IMR-90 (cell line): ENCODE results near the gene NOXO1. TPM values are rescaled to one million over a fixed set of nuclear protein-coding genes. Genes with fewer than 3 reads are reported as not detected.
A peak's percentile ranks its signal among the peaks of the same experiment; 100 is the strongest.

ENCODE experiments used
- ATAC-seq: fragments of 200-7000 bp; cut with Tn5 transposase; 2 replicates; pipeline ENCODE4 v1.9.1; 2020; ENCODE audit warnings: low read depth, mild to moderate bottlenecking, moderate library complexity
- BruUV-seq: library from RNA; stranded (reverse); fragments of 400-500 nt; replicated peaks from 2 replicates; lab custom pipeline; 2021; lab: Mats Ljungman, UMichigan
- CTCF ChIA-PET: fragments of 300-600 bp; formaldehyde crosslinking; extraction: SDS; loops from one replicate; lab custom pipeline; 2021; ENCODE audit warnings: antibody characterized with exemption; lab: Yijun Ruan, JAX
- POLR2A ChIA-PET: fragments of 300-600 bp; sonication (Branson Sonifier 250); formaldehyde crosslinking; loops from one replicate; lab custom pipeline; 2022; ENCODE audit warnings: antibody characterized with exemption; ENCODE audit not compliant: unreplicated experiment; lab: Charles Lee
- DNase-seq: peaks from one replicate; pipeline ENCODE4 v3.0.0; 2013
- H2AFZ ChIP-seq: replicated peaks from 2 replicates; pipeline ENCODE3; 2013; ENCODE audit warnings: low read length, mild to moderate bottlenecking; ENCODE audit not compliant: poor library complexity
- H2AK5ac ChIP-seq: 2 replicates; pipeline ENCODE4 v1.6.1; 2013; ENCODE audit warnings: low read depth, low read length, inconsistent platforms
- H2AK9ac ChIP-seq: replicated peaks from 2 replicates; pipeline ENCODE3; 2013; ENCODE audit warnings: mild to moderate bottlenecking, low read depth, low read length, moderate library complexity; ENCODE audit not compliant: poor library complexity
- H2BK120ac ChIP-seq: 2 replicates; pipeline ENCODE4 v1.6.1; 2013; ENCODE audit warnings: low read depth, low read length, inconsistent platforms
- H2BK15ac ChIP-seq: 3 replicates; pipeline ENCODE4 v1.6.1; 2013; ENCODE audit warnings: low read depth, low read length, inconsistent platforms
- H2BK20ac ChIP-seq: 2 replicates; pipeline ENCODE4 v1.6.1; 2013; ENCODE audit warnings: low read depth, mild to moderate bottlenecking, inconsistent platforms, low read length, moderate library complexity
- H2BK5ac ChIP-seq: 2 replicates; pipeline ENCODE4 v1.6.1; 2013; ENCODE audit warnings: mild to moderate bottlenecking, low read depth, low read length, inconsistent platforms; ENCODE audit not compliant: poor library complexity, severe bottlenecking
- H3K14ac ChIP-seq: replicated peaks from 2 replicates; pipeline ENCODE4 v1.6.1; 2013; ENCODE audit warnings: low read depth, low read length, inconsistent platforms
- H3K18ac ChIP-seq: 2 replicates; pipeline ENCODE4 v1.6.1; 2013; ENCODE audit warnings: low read depth, low read length, control low read depth
- H3K23ac ChIP-seq: 2 replicates; pipeline ENCODE4 v1.6.1; 2013; ENCODE audit warnings: low read depth, low read length, inconsistent platforms
- H3K27ac ChIP-seq: 2 replicates; pipeline ENCODE4 v1.5.1; 2013; ENCODE audit warnings: mild to moderate bottlenecking, control low read depth, low read length; ENCODE audit not compliant: insufficient read depth
- H3K27me3 ChIP-seq: 2 replicates; pipeline ENCODE4 v1.6.1; 2013; ENCODE audit warnings: low read length; ENCODE audit not compliant: control insufficient read depth, insufficient read depth
- H3K36me3 ChIP-seq: 2 replicates; pipeline ENCODE4 v1.6.1; 2013; ENCODE audit warnings: low read length, mixed read lengths; ENCODE audit not compliant: control insufficient read depth, insufficient read depth
- H3K4ac ChIP-seq: 2 replicates; pipeline ENCODE4 v1.6.1; 2013; ENCODE audit warnings: low read depth, low read length, inconsistent platforms
- H3K4me1 ChIP-seq: 2 replicates; pipeline ENCODE4 v1.6.1; 2013; ENCODE audit warnings: low read length, mixed read lengths; ENCODE audit not compliant: control insufficient read depth, insufficient read depth
- H3K4me2 ChIP-seq: 2 replicates; pipeline ENCODE4 v1.6.1; 2013; ENCODE audit warnings: low read depth, mild to moderate bottlenecking, control low read depth, low read length, moderate library complexity
- H3K4me3 ChIP-seq: 2 replicates; pipeline ENCODE4 v1.5.1; 2013; ENCODE audit warnings: low read depth, mild to moderate bottlenecking, control low read depth, low read length, moderate library complexity; ENCODE audit not compliant: insufficient read depth
- H3K56ac ChIP-seq: 2 replicates; pipeline ENCODE4 v1.6.1; 2013; ENCODE audit warnings: low read length, inconsistent platforms; ENCODE audit not compliant: insufficient read depth; ENCODE audit errors: extremely low read depth
- H3K79me1 ChIP-seq, 2 experiments: 2 replicates each; pipeline ENCODE4 v1.6.1; 2013; ENCODE audit warnings: low read length in 2 of 2, inconsistent platforms in 1 of 2, low read depth in 1 of 2
- H3K9ac ChIP-seq: 2 replicates; pipeline ENCODE4 v1.6.1; 2013; ENCODE audit warnings: low read depth, low read length, control low read depth
- H3K9me1 ChIP-seq: 2 replicates; pipeline ENCODE4 v1.6.1; 2013; ENCODE audit warnings: low read length, inconsistent platforms; ENCODE audit not compliant: insufficient read depth
- H3K9me3 ChIP-seq: 2 replicates; pipeline ENCODE4 v1.6.1; 2013; ENCODE audit warnings: low read length; ENCODE audit not compliant: control insufficient read depth, insufficient read depth
- H4K20me1 ChIP-seq: 2 replicates; pipeline ENCODE4 v1.6.1; 2013; ENCODE audit warnings: low read length, inconsistent platforms; ENCODE audit not compliant: insufficient read depth
- H4K5ac ChIP-seq: 2 replicates; pipeline ENCODE4 v1.6.1; 2013; ENCODE audit warnings: mild to moderate bottlenecking, low read depth, low read length, control low read depth
- H4K8ac ChIP-seq, 2 experiments: 2 replicates each; pipeline ENCODE4 v1.6.1; 2013; ENCODE audit warnings: low read depth in 2 of 2, low read length in 2 of 2, control low read depth in 1 of 2, inconsistent platforms in 1 of 2
- H4K91ac ChIP-seq: 2 replicates; pipeline ENCODE4 v1.6.1; 2013; ENCODE audit warnings: low read depth, low read length, inconsistent platforms; ENCODE audit not compliant: insufficient read depth
- BHLHE40 ChIP-seq: fragments of 150-350 bp; IDR thresholded peaks from 2 replicates; pipeline ENCODE4 v1.6.1; 2016; ENCODE audit warnings: mild to moderate bottlenecking, low read depth, low read length
- CEBPB ChIP-seq: IDR thresholded peaks from 2 replicates; pipeline ENCODE4 v1.6.1; 2012; ENCODE audit warnings: low read depth, low read length, improper control_type of control experiment
- CHD1 ChIP-seq: IDR thresholded peaks from 2 replicates; pipeline ENCODE4 v1.6.1; 2012; ENCODE audit warnings: low read depth, low read length, improper control_type of control experiment
- FOS ChIP-seq: fragments of 150-350 bp; IDR thresholded peaks from 2 replicates; pipeline ENCODE4 v1.6.1; 2016; ENCODE audit warnings: low read depth, low read length
- MAFK ChIP-seq: IDR thresholded peaks from 2 replicates; pipeline ENCODE4 v1.6.1; 2012; ENCODE audit warnings: low read depth, low read length, improper control_type of control experiment
- MAZ ChIP-seq: IDR thresholded peaks from 2 replicates; pipeline ENCODE4 v1.6.1; 2012; ENCODE audit warnings: low read depth, mild to moderate bottlenecking, low read length, improper control_type of control experiment, moderate library complexity, borderline replicate concordance
- MXI1 ChIP-seq: IDR thresholded peaks from 2 replicates; pipeline ENCODE4 v1.6.1; 2012; ENCODE audit warnings: low read depth, mild to moderate bottlenecking, low read length, moderate library complexity, borderline replicate concordance
- NFE2L2 ChIP-seq: fragments of 150-350 bp; IDR thresholded peaks from 2 replicates; pipeline ENCODE4 v1.6.1; 2016; ENCODE audit warnings: low read depth, mild to moderate bottlenecking, low read length
- POLR2A ChIP-seq: IDR thresholded peaks from 2 replicates; pipeline ENCODE4 v1.6.1; 2012; ENCODE audit warnings: mild to moderate bottlenecking, low read depth, low read length
- RCOR1 ChIP-seq: IDR thresholded peaks from 2 replicates; pipeline ENCODE4 v1.6.1; 2012; ENCODE audit warnings: mild to moderate bottlenecking, low read length, improper control_type of control experiment; ENCODE audit not compliant: insufficient replicate concordance
- RFX5 ChIP-seq: IDR thresholded peaks from 2 replicates; pipeline ENCODE4 v1.8.0; 2012; ENCODE audit warnings: low read depth, mild to moderate bottlenecking, low read length, moderate library complexity
- WGBS, 2 experiments: methylation state at CpG; one replicate each; pipeline versions ENCODE4 v1.1.5 to v1.1.7; 2013; ENCODE audit warnings: missing lambda C conversion rate in 2 of 2; ENCODE audit not compliant: insufficient read length in 1 of 2; ENCODE audit errors: extremely low coverage in 2 of 2; 5-methylcytosine and 5-hydroxymethylcytosine counted together
- dilution Hi-C: fragments of 300-500 bp; cut with HindIII; formaldehyde crosslinking; loops from one replicate; pipeline ENCODE4 v1.14.3; 2018; ENCODE audit warnings: low sequenced_read_pairs; ENCODE audit not compliant: unreplicated experiment
- in situ Hi-C: fragments of 300-500 bp; cut with MboI; formaldehyde crosslinking; loops from 3 replicates; pipeline ENCODE4 v1.14.3; 2019; ENCODE audit warnings: low sequenced_read_pairs, inconsistent platforms, mixed read lengths
- intact Hi-C: fragments of 100-400 bp; cut with micrococcal nuclease; formaldehyde crosslinking; loops from 2 replicates; pipeline ENCODE4 v1.10.0; 2022
- polyA plus RNA-seq, 3 experiments: library from polyadenylated mRNA; depleted of rRNA; stranded (reverse); fragments of >200 nt; gene quantifications; 2 replicates each; pipeline ENCODE4 v1.2.3, GENCODE V29; 2012; ENCODE audit warnings: low replicate concordance in 1 of 3
- total RNA-seq: library from RNA; depleted of rRNA; stranded (reverse); fragments of >200 nt; gene quantifications from 2 replicates; pipeline ENCODE4 v1.2.3, GENCODE V29; 2012
- TF ChIP-seq, protein P1 (sequence below): fragments of 150-350 bp; IDR thresholded peaks from 2 replicates; pipeline ENCODE4 v1.6.1; 2016; ENCODE audit warnings: low read depth, mild to moderate bottlenecking, low read length, moderate library complexity, borderline replicate concordance
- TF ChIP-seq, protein P2 (sequence below): fragments of 150-350 bp; IDR thresholded peaks from 2 replicates; pipeline ENCODE4 v1.6.1; 2017; ENCODE audit warnings: mild to moderate bottlenecking, antibody characterized with exemption, low read length, low read depth
- TF ChIP-seq, protein P3 (sequence below): conservative IDR thresholded peaks from 2 replicates; pipeline ENCODE4 v1.5.1; 2012; ENCODE audit warnings: mild to moderate bottlenecking, low read depth, low read length, improper control_type of control experiment

Gene NOXO1
- total and polyA plus RNA-seq, 2 of the 4 experiments (the other 2 are of a cell fraction): 0.56 TPM; not detected in 1

DNA sequence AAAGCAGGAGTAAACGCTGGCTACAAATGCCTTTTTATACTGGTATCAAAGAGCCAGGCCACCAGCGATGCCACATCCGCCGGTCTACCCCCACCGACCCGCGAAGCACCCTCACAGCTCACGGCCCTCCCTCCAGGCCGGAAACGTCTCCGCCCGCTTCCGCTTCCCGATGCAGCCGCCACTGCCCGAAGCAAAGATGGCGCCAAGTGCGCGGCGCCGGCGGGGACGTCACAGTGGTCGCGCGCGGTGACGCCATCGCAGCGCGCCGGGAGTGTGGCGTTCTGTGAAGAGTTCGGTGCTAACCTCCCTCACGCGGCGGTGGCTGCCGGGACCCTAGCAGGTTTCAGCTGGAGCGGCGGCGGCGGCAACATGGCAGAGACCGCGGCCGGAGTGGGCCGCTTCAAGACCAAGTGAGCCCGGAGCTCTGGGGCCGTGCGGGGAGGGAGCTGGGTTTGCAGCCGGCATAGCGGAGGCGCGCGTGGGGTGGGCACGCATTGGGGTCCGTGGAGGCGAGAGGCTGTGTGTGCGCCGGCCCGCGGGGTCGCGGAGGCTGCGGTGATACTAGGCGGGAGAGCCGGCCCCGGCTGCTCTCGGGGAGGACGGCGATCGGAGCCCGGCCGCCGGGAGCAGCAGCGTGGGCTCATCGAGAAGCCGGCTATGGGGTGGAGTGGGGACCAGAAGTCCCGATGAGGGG, 9.3 kb downstream of the NOXO1 start, which contains the start of gene TBL3:
TBL3 (plus strand) TSS at position 258 of the 694 bp plus-strand sequence; CDS start at position 370, 112 bp downstream.
- Histone ChIP-seq H3K4me3 (peak within 1 kb of the TSS; percentile 66), H3K14ac (peak within 1 kb of the TSS; percentile 93), H3K56ac (peak within 1 kb of the TSS; percentile 89), H3K9ac (peak within 1 kb of the TSS; percentile 96), H2AFZ (peak within 1 kb of the TSS; percentile 91), H4K8ac (peak within 1 kb of the TSS; percentile 98 to 100), H3K9me3 (no peaks in the 10 kb centered on the region), H2BK120ac (peak within 1 kb of the TSS; percentile 15; the same call in 1 of the 2 replicates), H2BK15ac (0 out of 3 replicates have a peak within 1 kb of the TSS, but pooled peaks have one; percentile 30), H3K23ac (peak within 1 kb of the TSS; percentile 78), H3K36me3 (peaks cover 25% of the 10 kb centered on the region), H3K4me1 (peaks cover 6% of the 10 kb centered on the region), H2AK9ac (peak within 1 kb of the TSS; percentile 86), H4K20me1 (no peaks in the 10 kb centered on the region; the same call in 1 of the 2 replicates), H3K79me1 (peaks cover 9 to 38% of the 10 kb centered on the region in 2 experiments), H3K18ac (peak within 1 kb of the TSS; percentile 61), H2BK5ac (peak within 1 kb of the TSS; percentile 77), H3K27ac (peak within 1 kb of the TSS; percentile 93), H3K4ac (peak within 1 kb of the TSS; percentile 92), H4K5ac (peak within 1 kb of the TSS; percentile 89), H3K4me2 (peak within 1 kb of the TSS; percentile 93), H3K9me1 (peaks cover 3% of the 10 kb centered on the region; the same call in 1 of the 2 replicates), H3K27me3 (no peaks in the 10 kb centered on the region), H2BK20ac (no peak within 1 kb of the TSS), H4K91ac (peak within 1 kb of the TSS; percentile 97), H2AK5ac (peak within 1 kb of the TSS; percentile 95)
- POLR2A ChIA-PET: no interaction called here
- dilution Hi-C loops (no loop called here), intact Hi-C loops (no loop called here), in situ Hi-C loops (no loop called here)
- peak; percentile 92 for DNase-seq
- BruUV-seq: no TSS peak
- CTCF ChIA-PET: no interaction called here
- 0% methylated on average over 53 of the region's 78 CpGs; no CpG with 5 or more reads in 1 of the 2 experiments for WGBS, 2 experiments
- ATAC-seq: peak; percentile 95
- no peak for TF ChIP-seq CHD1
- TF ChIP-seq MAZ: peak; percentile 92
- no peak for TF ChIP-seq CEBPB
- no peak for TF ChIP-seq MAFK
- TF ChIP-seq, protein P1, sequence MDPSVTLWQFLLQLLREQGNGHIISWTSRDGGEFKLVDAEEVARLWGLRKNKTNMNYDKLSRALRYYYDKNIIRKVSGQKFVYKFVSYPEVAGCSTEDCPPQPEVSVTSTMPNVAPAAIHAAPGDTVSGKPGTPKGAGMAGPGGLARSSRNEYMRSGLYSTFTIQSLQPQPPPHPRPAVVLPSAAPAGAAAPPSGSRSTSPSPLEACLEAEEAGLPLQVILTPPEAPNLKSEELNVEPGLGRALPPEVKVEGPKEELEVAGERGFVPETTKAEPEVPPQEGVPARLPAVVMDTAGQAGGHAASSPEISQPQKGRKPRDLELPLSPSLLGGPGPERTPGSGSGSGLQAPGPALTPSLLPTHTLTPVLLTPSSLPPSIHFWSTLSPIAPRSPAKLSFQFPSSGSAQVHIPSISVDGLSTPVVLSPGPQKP: no peak
- TF ChIP-seq RFX5: no peak
- peak; percentile 94; the same call in 1 of the 2 replicates for TF ChIP-seq POLR2A
- TF ChIP-seq BHLHE40: no peak
- TF ChIP-seq RCOR1: peak; percentile 48
- 0 out of 2 replicates have a peak, but pooled peaks have one; percentile 15 for TF ChIP-seq FOS
- TF ChIP-seq, protein P2, sequence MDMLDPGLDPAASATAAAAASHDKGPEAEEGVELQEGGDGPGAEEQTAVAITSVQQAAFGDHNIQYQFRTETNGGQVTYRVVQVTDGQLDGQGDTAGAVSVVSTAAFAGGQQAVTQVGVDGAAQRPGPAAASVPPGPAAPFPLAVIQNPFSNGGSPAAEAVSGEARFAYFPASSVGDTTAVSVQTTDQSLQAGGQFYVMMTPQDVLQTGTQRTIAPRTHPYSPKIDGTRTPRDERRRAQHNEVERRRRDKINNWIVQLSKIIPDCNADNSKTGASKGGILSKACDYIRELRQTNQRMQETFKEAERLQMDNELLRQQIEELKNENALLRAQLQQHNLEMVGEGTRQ: peak; percentile 28; the same call in 1 of the 2 replicates
- TF ChIP-seq, protein P3, sequence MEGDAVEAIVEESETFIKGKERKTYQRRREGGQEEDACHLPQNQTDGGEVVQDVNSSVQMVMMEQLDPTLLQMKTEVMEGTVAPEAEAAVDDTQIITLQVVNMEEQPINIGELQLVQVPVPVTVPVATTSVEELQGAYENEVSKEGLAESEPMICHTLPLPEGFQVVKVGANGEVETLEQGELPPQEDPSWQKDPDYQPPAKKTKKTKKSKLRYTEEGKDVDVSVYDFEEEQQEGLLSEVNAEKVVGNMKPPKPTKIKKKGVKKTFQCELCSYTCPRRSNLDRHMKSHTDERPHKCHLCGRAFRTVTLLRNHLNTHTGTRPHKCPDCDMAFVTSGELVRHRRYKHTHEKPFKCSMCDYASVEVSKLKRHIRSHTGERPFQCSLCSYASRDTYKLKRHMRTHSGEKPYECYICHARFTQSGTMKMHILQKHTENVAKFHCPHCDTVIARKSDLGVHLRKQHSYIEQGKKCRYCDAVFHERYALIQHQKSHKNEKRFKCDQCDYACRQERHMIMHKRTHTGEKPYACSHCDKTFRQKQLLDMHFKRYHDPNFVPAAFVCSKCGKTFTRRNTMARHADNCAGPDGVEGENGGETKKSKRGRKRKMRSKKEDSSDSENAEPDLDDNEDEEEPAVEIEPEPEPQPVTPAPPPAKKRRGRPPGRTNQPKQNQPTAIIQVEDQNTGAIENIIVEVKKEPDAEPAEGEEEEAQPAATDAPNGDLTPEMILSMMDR: no peak
- TF ChIP-seq MXI1: peak; percentile 93
- peak; percentile 19; the same call in 1 of the 2 replicates for TF ChIP-seq NFE2L2
